WTC11 (cell line): ENCODE measurements around the gene FREM1. TPM values are rescaled to one million over a fixed set of nuclear protein-coding genes. Genes with fewer than 3 reads are reported as not detected.

ENCODE experiments used
- ATAC-seq: fragments of 200-7000 bp; cut with Tn5 transposase; 2 replicates; pipeline ENCODE4 v1.10.0; 2021; ENCODE audit warnings: mild to moderate bottlenecking, moderate library complexity
- CTCF ChIA-PET: fragments of 300-600 bp; sonication (Branson Sonifier 250); formaldehyde crosslinking; loops from one replicate; lab custom pipeline; 2021; ENCODE audit warnings: antibody characterized with exemption; lab: Charles Lee
- POLR2A ChIA-PET: fragments of 350-600 bp; sonication (Branson Sonifier 250); formaldehyde crosslinking; loops from one replicate; lab custom pipeline; 2021; ENCODE audit warnings: antibody characterized with exemption; lab: Charles Lee
- DNase-seq: peaks from one replicate; pipeline ENCODE4 v3.0.0; 2021; ENCODE audit warnings: low spot score
- H3K27ac Mint-ChIP-seq: 2 replicates; pipeline ENCODE4 v1.8.0; 2021; ENCODE audit warnings: mixed read lengths
- H3K27me3 Mint-ChIP-seq: 2 replicates; pipeline ENCODE4 v1.8.0; 2021; ENCODE audit warnings: low read depth, mild to moderate bottlenecking, moderate library complexity, mixed read lengths
- H3K36me3 Mint-ChIP-seq: 2 replicates; pipeline ENCODE4 v1.8.0; 2021; ENCODE audit warnings: mixed read lengths
- H3K4me1 Mint-ChIP-seq: 2 replicates; pipeline ENCODE4 v1.8.0; 2022; ENCODE audit warnings: mixed read lengths
- H3K4me3 Mint-ChIP-seq: 2 replicates; pipeline ENCODE4 v1.8.0; 2021; ENCODE audit warnings: mild to moderate bottlenecking, moderate library complexity, mixed read lengths
- H3K9me3 Mint-ChIP-seq: 2 replicates; pipeline ENCODE4 v1.8.0; 2021; ENCODE audit warnings: mixed read lengths
- ELF4 ChIP-seq: sonication (generic); formaldehyde crosslinking; IDR thresholded peaks from 2 replicates; pipeline ENCODE4 v1.8.1; 2022; ENCODE audit warnings: low read depth, mild to moderate bottlenecking, moderate library complexity, missing genetic modification reagents
- MXD4 ChIP-seq: fragments of 250-450 bp; sonication (Bioruptor Pico); IDR thresholded peaks from 2 replicates; pipeline ENCODE4 v1.8.0; 2021; ENCODE audit warnings: mild to moderate bottlenecking, moderate library complexity, borderline replicate concordance
- MYBL2 ChIP-seq: sonication (generic); formaldehyde crosslinking; IDR thresholded peaks from 2 replicates; pipeline ENCODE4 v1.8.1; 2023; ENCODE audit warnings: mild to moderate bottlenecking, moderate library complexity, missing genetic modification reagents
- TEAD1 ChIP-seq: sonication (generic); formaldehyde crosslinking; IDR thresholded peaks from 2 replicates; pipeline ENCODE4 v1.8.0; 2022; ENCODE audit warnings: mild to moderate bottlenecking, missing genetic modification reagents
- TEAD4 ChIP-seq: sonication (generic); formaldehyde crosslinking; IDR thresholded peaks from 2 replicates; pipeline ENCODE4 v1.8.0; 2022; ENCODE audit warnings: mild to moderate bottlenecking, missing genetic modification reagents
- ZNF138 ChIP-seq: sonication (generic); formaldehyde crosslinking; conservative IDR thresholded peaks from 2 replicates; pipeline ENCODE4 v1.8.1; 2022; ENCODE audit warnings: mild to moderate bottlenecking, moderate library complexity, missing genetic modification reagents
- ZNF317 ChIP-seq: sonication (generic); formaldehyde crosslinking; IDR thresholded peaks from 2 replicates; pipeline ENCODE4 v1.8.1; 2023; ENCODE audit warnings: low read depth, mild to moderate bottlenecking, moderate library complexity, missing genetic modification reagents, borderline replicate concordance
- total RNA-seq: library from RNA; stranded (reverse); gene quantifications from 3 replicates; pipeline ENCODE4 v1.2.3, GENCODE V29; 2021
- TF ChIP-seq, protein P1 (sequence below): sonication (generic); formaldehyde crosslinking; IDR thresholded peaks from 2 replicates; pipeline ENCODE4 v1.8.1; 2022; ENCODE audit warnings: mild to moderate bottlenecking, moderate library complexity, missing genetic modification reagents
- TF ChIP-seq, protein P2 (sequence below): sonication (generic); formaldehyde crosslinking; IDR thresholded peaks from 2 replicates; pipeline ENCODE4 v1.8.0; 2022; ENCODE audit warnings: missing genetic modification reagents
- TF ChIP-seq, protein P3 (sequence below): sonication (generic); formaldehyde crosslinking; IDR thresholded peaks from 2 replicates; pipeline ENCODE4 v1.8.0; 2023; ENCODE audit warnings: mild to moderate bottlenecking, missing genetic modification reagents
- TF ChIP-seq, protein P4 (sequence below): sonication (generic); formaldehyde crosslinking; IDR thresholded peaks from 2 replicates; pipeline ENCODE4 v1.8.1; 2022; ENCODE audit warnings: missing genetic modification reagents, borderline replicate concordance
- TF ChIP-seq, protein P5 (sequence below): fragments of 250-450 bp; sonication (Bioruptor Pico); IDR thresholded peaks from 2 replicates; pipeline ENCODE4 v1.9.0; 2021; ENCODE audit warnings: mild to moderate bottlenecking, borderline replicate concordance

FREM1 gene
- total RNA-seq, 1 experiment from 2014 or later = 2.8 TPM

DNA sequence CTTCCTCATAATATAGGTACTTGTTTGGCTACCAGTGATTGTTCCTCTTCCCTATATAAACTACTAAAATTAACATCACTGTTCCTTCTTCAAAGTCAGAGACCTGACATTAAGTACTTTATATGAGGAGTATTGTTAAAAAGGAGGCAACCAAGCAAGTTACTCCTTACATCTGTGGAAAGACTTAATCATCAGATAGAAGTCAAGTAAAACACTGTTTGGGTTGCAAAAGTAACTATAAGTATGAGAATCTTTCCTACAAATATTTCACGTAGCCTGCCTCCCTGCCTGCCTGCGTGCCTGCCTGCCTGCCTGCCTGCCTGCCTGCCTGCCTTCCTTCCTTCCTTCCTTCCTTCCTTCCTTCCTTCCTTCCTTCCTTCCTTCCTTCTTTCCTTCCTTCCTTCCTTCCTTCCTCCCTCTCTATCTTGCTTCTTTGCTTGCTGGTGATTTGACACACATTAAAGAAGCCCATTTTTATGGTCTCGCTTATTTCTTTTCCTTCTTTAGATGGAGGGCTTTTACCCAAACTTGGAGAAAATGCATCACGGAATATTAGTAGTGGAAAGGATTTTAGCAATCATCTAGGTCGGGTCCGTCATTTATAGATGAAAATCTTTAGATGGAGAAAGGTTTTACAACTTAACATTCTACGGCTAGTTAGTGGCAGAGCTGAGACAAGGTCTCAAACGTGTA, 190.9 kb downstream of the FREM1 start:
- DNase-seq (no peak), ATAC-seq (no peak)
- H3K4me1 Mint-ChIP-seq = peaks cover 35% of the 10 kb centered on the region
- ChIA-PET CTCF (no interaction called here), POLR2A (no interaction called here)
- H3K36me3 Mint-ChIP-seq = no peaks in the 10 kb centered on the region
- TF ChIP-seq, protein P1, sequence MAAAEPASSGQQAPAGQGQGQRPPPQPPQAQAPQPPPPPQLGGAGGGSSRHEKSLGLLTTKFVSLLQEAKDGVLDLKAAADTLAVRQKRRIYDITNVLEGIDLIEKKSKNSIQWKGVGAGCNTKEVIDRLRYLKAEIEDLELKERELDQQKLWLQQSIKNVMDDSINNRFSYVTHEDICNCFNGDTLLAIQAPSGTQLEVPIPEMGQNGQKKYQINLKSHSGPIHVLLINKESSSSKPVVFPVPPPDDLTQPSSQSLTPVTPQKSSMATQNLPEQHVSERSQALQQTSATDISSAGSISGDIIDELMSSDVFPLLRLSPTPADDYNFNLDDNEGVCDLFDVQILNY (CRISPR knock-in tag) = no peak
- no peak for TF ChIP-seq MXD4
- no peak for TF ChIP-seq ZNF317 (CRISPR knock-in tag)
- no peak for TF ChIP-seq TEAD4 (CRISPR knock-in tag)
- TF ChIP-seq ZNF138 (CRISPR knock-in tag) = no peak
- TF ChIP-seq TEAD1 (CRISPR knock-in tag) = no peak
- TF ChIP-seq, protein P2, sequence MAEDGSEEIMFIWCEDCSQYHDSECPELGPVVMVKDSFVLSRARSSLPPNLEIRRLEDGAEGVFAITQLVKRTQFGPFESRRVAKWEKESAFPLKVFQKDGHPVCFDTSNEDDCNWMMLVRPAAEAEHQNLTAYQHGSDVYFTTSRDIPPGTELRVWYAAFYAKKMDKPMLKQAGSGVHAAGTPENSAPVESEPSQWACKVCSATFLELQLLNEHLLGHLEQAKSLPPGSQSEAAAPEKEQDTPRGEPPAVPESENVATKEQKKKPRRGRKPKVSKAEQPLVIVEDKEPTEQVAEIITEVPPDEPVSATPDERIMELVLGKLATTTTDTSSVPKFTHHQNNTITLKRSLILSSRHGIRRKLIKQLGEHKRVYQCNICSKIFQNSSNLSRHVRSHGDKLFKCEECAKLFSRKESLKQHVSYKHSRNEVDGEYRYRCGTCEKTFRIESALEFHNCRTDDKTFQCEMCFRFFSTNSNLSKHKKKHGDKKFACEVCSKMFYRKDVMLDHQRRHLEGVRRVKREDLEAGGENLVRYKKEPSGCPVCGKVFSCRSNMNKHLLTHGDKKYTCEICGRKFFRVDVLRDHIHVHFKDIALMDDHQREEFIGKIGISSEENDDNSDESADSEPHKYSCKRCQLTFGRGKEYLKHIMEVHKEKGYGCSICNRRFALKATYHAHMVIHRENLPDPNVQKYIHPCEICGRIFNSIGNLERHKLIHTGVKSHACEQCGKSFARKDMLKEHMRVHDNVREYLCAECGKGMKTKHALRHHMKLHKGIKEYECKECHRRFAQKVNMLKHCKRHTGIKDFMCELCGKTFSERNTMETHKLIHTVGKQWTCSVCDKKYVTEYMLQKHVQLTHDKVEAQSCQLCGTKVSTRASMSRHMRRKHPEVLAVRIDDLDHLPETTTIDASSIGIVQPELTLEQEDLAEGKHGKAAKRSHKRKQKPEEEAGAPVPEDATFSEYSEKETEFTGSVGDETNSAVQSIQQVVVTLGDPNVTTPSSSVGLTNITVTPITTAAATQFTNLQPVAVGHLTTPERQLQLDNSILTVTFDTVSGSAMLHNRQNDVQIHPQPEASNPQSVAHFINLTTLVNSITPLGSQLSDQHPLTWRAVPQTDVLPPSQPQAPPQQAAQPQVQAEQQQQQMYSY = no peak
- TF ChIP-seq ELF4 (CRISPR knock-in tag) = no peak
- TF ChIP-seq MYBL2 = no peak
- TF ChIP-seq, protein P3, sequence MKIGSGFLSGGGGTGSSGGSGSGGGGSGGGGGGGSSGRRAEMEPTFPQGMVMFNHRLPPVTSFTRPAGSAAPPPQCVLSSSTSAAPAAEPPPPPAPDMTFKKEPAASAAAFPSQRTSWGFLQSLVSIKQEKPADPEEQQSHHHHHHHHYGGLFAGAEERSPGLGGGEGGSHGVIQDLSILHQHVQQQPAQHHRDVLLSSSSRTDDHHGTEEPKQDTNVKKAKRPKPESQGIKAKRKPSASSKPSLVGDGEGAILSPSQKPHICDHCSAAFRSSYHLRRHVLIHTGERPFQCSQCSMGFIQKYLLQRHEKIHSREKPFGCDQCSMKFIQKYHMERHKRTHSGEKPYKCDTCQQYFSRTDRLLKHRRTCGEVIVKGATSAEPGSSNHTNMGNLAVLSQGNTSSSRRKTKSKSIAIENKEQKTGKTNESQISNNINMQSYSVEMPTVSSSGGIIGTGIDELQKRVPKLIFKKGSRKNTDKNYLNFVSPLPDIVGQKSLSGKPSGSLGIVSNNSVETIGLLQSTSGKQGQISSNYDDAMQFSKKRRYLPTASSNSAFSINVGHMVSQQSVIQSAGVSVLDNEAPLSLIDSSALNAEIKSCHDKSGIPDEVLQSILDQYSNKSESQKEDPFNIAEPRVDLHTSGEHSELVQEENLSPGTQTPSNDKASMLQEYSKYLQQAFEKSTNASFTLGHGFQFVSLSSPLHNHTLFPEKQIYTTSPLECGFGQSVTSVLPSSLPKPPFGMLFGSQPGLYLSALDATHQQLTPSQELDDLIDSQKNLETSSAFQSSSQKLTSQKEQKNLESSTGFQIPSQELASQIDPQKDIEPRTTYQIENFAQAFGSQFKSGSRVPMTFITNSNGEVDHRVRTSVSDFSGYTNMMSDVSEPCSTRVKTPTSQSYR (CRISPR knock-in tag) = no peak
- TF ChIP-seq, protein P4, sequence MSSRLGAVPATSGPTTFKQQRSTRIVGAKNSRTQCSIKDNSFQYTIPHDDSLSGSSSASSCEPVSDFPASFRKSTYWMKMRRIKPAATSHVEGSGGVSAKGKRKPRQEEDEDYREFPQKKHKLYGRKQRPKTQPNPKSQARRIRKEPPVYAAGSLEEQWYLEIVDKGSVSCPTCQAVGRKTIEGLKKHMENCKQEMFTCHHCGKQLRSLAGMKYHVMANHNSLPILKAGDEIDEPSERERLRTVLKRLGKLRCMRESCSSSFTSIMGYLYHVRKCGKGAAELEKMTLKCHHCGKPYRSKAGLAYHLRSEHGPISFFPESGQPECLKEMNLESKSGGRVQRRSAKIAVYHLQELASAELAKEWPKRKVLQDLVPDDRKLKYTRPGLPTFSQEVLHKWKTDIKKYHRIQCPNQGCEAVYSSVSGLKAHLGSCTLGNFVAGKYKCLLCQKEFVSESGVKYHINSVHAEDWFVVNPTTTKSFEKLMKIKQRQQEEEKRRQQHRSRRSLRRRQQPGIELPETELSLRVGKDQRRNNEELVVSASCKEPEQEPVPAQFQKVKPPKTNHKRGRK (CRISPR knock-in tag) = no peak
- TF ChIP-seq, protein P5, sequence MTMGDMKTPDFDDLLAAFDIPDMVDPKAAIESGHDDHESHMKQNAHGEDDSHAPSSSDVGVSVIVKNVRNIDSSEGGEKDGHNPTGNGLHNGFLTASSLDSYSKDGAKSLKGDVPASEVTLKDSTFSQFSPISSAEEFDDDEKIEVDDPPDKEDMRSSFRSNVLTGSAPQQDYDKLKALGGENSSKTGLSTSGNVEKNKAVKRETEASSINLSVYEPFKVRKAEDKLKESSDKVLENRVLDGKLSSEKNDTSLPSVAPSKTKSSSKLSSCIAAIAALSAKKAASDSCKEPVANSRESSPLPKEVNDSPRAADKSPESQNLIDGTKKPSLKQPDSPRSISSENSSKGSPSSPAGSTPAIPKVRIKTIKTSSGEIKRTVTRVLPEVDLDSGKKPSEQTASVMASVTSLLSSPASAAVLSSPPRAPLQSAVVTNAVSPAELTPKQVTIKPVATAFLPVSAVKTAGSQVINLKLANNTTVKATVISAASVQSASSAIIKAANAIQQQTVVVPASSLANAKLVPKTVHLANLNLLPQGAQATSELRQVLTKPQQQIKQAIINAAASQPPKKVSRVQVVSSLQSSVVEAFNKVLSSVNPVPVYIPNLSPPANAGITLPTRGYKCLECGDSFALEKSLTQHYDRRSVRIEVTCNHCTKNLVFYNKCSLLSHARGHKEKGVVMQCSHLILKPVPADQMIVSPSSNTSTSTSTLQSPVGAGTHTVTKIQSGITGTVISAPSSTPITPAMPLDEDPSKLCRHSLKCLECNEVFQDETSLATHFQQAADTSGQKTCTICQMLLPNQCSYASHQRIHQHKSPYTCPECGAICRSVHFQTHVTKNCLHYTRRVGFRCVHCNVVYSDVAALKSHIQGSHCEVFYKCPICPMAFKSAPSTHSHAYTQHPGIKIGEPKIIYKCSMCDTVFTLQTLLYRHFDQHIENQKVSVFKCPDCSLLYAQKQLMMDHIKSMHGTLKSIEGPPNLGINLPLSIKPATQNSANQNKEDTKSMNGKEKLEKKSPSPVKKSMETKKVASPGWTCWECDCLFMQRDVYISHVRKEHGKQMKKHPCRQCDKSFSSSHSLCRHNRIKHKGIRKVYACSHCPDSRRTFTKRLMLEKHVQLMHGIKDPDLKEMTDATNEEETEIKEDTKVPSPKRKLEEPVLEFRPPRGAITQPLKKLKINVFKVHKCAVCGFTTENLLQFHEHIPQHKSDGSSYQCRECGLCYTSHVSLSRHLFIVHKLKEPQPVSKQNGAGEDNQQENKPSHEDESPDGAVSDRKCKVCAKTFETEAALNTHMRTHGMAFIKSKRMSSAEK (CRISPR knock-in tag) = no peak
- H3K27me3 Mint-ChIP-seq = peaks cover 93% of the 10 kb centered on the region
- no peak overlapping the region for H3K4me3 Mint-ChIP-seq
- no peak overlapping the region for H3K27ac Mint-ChIP-seq
- H3K9me3 Mint-ChIP-seq = no peaks in the 10 kb centered on the region
